Uterus (tissue), 4 donors: Measurements from ENCODE around the gene STIM1. TPM values are rescaled to one million over a fixed set of nuclear protein-coding genes. Genes with fewer than 3 reads are reported as not detected.
"Not testable (repeated sequence)": the region's sequence is repeated elsewhere in the genome, so short reads cannot be mapped to it uniquely, and the experiment has no call there.

Experiments used
- DNase-seq, 2 donors: peaks; one replicate each; pipeline ENCODE4 v3.0.0-alpha.2; 2019 to 2020
- H3K27ac ChIP-seq, 2 donors: fragments of 200-600 bp; sonication (generic); 1 replicate in 1 of 2; 2 replicates in 1 of 2; pipeline ENCODE4 v1.5.1; 2016 to 2018
- H3K27me3 ChIP-seq, 2 donors: fragments of 200-600 bp; sonication (generic); one replicate each; pipeline ENCODE4 v1.5.1; 2018 to 2019; ENCODE audit warnings: control low read depth in 1 of 2
- H3K36me3 ChIP-seq, 2 donors: fragments of 200-600 bp; sonication (generic); one replicate each; pipeline ENCODE4 v1.5.1; 2019; ENCODE audit warnings: control low read depth in 1 of 2
- H3K4me1 ChIP-seq, 2 donors: fragments of 200-600 bp; sonication (generic); one replicate each; pipeline ENCODE4 v1.5.1; 2018 to 2019; ENCODE audit warnings: control low read depth in 1 of 2
- H3K4me3 ChIP-seq, 2 donors: fragments of 200-600 bp; sonication (generic); 1 replicate in 1 of 2; 2 replicates in 1 of 2; pipeline ENCODE4 v1.5.1; 2018 to 2019; ENCODE audit warnings: mild to moderate bottlenecking in 1 of 2
- H3K9me3 ChIP-seq, 2 donors: fragments of 200-600 bp; sonication (generic); one replicate each; pipeline ENCODE4 v1.5.1; 2019; ENCODE audit warnings: control low read depth in 1 of 2
- POLR2A ChIP-seq, 2 donors: fragments of 450-650 bp; IDR thresholded peaks; one replicate each; pipeline ENCODE4 v1.6.1; 2016; ENCODE audit warnings: antibody characterized with exemption in 2 of 2, mild to moderate bottlenecking in 1 of 2, moderate library complexity in 1 of 2
- intact Hi-C: fragments of 100-400 bp; cut with DNase I; formaldehyde crosslinking; loops from one replicate; pipeline ENCODE4 v1.15.1; 2023; ENCODE audit warnings: low total_unique reads
- total RNA-seq, 4 donors: library from RNA; depleted of rRNA in 3 of 4; stranded (reverse); fragments of >200 nt in 3 of 4; gene quantifications; one replicate each; pipeline versions ENCODE4 v1.1.0 to v1.2.4, GENCODE V29; 2014 to 2023
- TF ChIP-seq, protein P1 (sequence below), 4 experiments: fragments of 200-600 bp in 2 of 4; fragments of 450-650 bp in 2 of 4; sonication (generic) in 2 of 4; IDR thresholded peaks; one replicate each; pipeline ENCODE4 v1.5.1; 2016 to 2019; ENCODE audit warnings: antibody characterized with exemption in 4 of 4, mild to moderate bottlenecking in 2 of 4, moderate library complexity in 1 of 4
- donor health status: DM: yes; HTN: yes; CAD: no.

STIM1 gene
- total RNA-seq, 4 donors from 2014 or later: 37.6 to 114 (median 56.3) TPM

DNA sequence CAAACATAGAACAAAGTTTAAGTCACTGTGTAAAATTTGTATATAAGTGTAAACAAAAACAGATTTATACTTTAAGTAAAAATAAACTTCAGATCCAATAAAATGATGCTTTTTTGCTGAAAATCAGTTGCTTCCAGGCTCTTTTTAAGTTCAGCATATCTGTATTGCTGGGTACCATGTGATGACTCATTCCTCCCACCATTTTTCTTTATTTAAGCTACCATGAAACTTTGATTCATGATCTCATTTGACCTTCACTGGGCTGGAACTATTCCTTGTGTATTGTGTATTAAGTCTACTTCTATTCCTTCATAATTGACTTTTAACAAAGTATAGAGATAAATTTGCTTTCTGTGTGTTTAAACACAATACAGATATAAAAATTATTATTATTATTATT lies 192.9 kb downstream of the STIM1 start:
- no peak overlapping the region for H3K4me3 ChIP-seq
- no peak overlapping the region for H3K27ac ChIP-seq
- intact Hi-C loops: no loop called here
- DNase-seq: no peak
- H3K9me3 ChIP-seq: no peaks in the 10 kb centered on the region
- TF ChIP-seq, protein P1, sequence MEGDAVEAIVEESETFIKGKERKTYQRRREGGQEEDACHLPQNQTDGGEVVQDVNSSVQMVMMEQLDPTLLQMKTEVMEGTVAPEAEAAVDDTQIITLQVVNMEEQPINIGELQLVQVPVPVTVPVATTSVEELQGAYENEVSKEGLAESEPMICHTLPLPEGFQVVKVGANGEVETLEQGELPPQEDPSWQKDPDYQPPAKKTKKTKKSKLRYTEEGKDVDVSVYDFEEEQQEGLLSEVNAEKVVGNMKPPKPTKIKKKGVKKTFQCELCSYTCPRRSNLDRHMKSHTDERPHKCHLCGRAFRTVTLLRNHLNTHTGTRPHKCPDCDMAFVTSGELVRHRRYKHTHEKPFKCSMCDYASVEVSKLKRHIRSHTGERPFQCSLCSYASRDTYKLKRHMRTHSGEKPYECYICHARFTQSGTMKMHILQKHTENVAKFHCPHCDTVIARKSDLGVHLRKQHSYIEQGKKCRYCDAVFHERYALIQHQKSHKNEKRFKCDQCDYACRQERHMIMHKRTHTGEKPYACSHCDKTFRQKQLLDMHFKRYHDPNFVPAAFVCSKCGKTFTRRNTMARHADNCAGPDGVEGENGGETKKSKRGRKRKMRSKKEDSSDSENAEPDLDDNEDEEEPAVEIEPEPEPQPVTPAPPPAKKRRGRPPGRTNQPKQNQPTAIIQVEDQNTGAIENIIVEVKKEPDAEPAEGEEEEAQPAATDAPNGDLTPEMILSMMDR (IDR thresholded peaks at IDR 0.05): no peak
- no peak for TF ChIP-seq POLR2A (IDR thresholded peaks at IDR 0.05)
- no peaks in the 10 kb centered on the region for H3K27me3 ChIP-seq
- no peaks in the 10 kb centered on the region for H3K4me1 ChIP-seq
- H3K36me3 ChIP-seq: no peaks in the 10 kb centered on the region

DNA sequence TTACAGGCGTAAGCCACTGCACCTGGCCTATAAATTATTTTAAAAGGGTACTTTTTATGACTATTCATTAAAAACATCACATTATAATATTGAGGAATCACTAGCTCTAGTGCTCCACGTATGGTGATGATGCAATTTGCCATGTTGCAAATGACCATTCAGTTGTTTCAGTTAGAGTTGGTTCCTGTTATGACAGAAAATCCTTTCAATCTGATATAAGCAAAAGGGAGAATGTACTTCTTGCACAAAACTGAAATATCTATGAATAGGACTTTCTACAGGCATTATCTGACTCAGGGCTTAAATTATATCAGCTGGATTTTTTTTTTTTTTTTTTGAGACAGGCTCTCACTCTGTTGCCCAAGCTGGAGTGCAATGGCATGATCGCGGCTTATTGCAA lies 193.5 kb downstream of the STIM1 start:
- intact Hi-C loops: no loop called here
- no peaks in the 10 kb centered on the region for H3K27me3 ChIP-seq
- TF ChIP-seq, protein P1 (IDR thresholded peaks at IDR 0.05): no peak
- TF ChIP-seq POLR2A (IDR thresholded peaks at IDR 0.05): no peak
- H3K36me3 ChIP-seq: no peaks in the 10 kb centered on the region
- no peaks in the 10 kb centered on the region for H3K4me1 ChIP-seq
- no peak overlapping the region for H3K4me3 ChIP-seq
- no peak overlapping the region for H3K27ac ChIP-seq
- H3K9me3 ChIP-seq: no peaks in the 10 kb centered on the region
- no peak for DNase-seq

DNA sequence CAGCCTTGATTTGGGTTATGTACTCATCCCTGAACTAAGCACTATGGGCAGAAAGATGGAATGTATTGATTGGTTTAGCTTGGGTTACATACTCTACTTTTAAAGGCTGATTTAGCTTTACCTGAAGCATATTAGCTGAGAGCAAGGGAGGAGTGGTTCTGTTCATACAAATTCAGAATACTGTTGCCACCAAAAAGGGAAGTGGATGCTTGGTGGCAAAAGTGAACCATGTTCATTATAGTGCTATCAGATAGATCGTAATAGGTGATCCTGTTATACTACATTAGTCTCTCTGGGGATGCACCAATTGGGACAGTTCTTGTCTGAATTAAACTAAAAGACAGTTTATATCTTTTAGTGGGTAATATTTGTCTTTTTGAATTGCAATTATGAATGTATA lies 194.7 kb downstream of the STIM1 start:
- TF ChIP-seq, protein P1 (IDR thresholded peaks at IDR 0.05): no peak
- no peak for TF ChIP-seq POLR2A (IDR thresholded peaks at IDR 0.05)
- intact Hi-C loops: no loop called here
- H3K27ac ChIP-seq: no peak overlapping the region
- no peaks in the 10 kb centered on the region for H3K4me1 ChIP-seq
- no peaks in the 10 kb centered on the region for H3K27me3 ChIP-seq
- H3K9me3 ChIP-seq: no peaks in the 10 kb centered on the region
- DNase-seq: no peak
- no peak overlapping the region for H3K4me3 ChIP-seq
- H3K36me3 ChIP-seq: no peaks in the 10 kb centered on the region

DNA sequence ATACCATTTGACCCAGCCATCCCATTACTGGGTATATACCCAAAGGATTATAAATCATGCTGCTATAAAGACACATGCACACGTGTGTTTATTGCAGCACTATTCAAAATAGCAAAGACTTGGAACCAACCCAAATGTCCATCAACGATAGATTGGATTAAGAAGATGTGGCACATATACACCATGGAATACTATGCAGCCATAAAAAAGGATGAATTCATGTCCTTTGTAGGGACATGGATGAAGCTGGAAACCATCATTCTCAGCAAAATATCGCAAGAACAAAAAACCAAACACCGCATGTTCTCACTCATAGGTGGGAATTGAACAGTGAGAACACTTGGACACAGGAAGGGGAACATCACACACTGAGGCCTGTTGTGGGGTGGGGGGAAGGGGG lies 197.7 kb downstream of the STIM1 start:
- H3K36me3 ChIP-seq, H3K27me3 ChIP-seq, H3K9me3 ChIP-seq, H3K27ac ChIP-seq, H3K4me1 ChIP-seq, H3K4me3 ChIP-seq, DNase-seq, intact Hi-C loops: not testable (repeated sequence)

DNA sequence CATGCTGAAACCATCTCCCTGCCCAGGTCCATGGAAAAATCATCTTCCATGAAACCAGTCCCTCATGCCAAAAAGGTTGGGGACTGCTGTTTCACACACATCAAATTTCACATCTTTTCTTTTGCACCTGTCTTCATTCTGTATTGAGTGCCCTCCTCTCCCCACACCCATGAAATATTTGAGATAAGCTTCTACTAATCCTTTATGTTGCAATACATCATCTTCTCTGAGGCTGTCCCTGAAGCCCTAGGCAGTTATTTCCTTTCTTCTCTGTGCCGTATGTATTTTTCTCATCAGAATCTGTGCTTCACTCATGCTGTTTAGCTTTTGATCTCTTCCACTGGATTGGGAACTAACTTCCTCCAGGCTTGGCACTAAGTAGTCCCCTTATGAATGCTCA lies 199.2 kb downstream of the STIM1 start:
- no peak overlapping the region for H3K4me3 ChIP-seq
- peaks cover 0 to 2% of the 10 kb centered on the region in 2 donors for H3K36me3 ChIP-seq
- TF ChIP-seq, protein P1 (IDR thresholded peaks at IDR 0.05): no peak
- TF ChIP-seq POLR2A (IDR thresholded peaks at IDR 0.05): no peak
- no peaks in the 10 kb centered on the region for H3K27me3 ChIP-seq
- H3K4me1 ChIP-seq: peaks cover 0 to 4% of the 10 kb centered on the region in 2 donors
- intact Hi-C loops: no loop called here
- no peak overlapping the region for H3K27ac ChIP-seq
- no peaks in the 10 kb centered on the region for H3K9me3 ChIP-seq
- DNase-seq: no peak

DNA sequence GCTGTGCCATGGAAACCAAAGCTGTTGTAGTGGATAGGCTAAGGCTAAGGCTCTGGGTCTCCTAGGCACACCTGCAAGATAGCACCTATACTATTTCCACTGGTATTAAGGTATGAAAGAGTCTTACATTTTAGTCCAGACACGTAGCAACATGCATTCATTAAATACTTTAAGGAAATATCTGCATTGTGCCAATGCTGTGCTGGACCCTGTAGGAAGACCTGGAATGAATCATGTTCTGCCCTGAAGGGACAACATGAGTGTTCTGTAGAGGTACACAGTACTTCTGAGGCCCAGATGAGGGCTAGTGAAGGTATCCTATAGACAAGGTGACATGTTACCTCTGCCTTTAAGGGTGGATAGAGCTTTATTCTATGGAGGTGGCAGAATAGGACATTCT lies 204.0 kb downstream of the STIM1 start:
- peaks cover 0 to 4% of the 10 kb centered on the region in 2 donors for H3K4me1 ChIP-seq
- no peaks in the 10 kb centered on the region for H3K9me3 ChIP-seq
- H3K27ac ChIP-seq: no peak overlapping the region
- no peak overlapping the region for H3K4me3 ChIP-seq
- no peak for DNase-seq
- intact Hi-C loops: no loop called here
- no peak for TF ChIP-seq POLR2A (IDR thresholded peaks at IDR 0.05)
- TF ChIP-seq, protein P1 (IDR thresholded peaks at IDR 0.05): no peak
- H3K27me3 ChIP-seq: no peaks in the 10 kb centered on the region
- H3K36me3 ChIP-seq: peaks cover 0 to 2% of the 10 kb centered on the region in 2 donors
